NOMO-1 treated with DMSO at 0.1 percent for 48 hours (cell line): Measurements from ENCODE around the gene IGSF9.

Experiments used
- DNase-seq: peaks from one replicate; lab custom pipeline; 2025; ENCODE audit not compliant: unreplicated experiment; lab: John Stamatoyannopoulos, UW

The IGSF9 gene

DNA sequence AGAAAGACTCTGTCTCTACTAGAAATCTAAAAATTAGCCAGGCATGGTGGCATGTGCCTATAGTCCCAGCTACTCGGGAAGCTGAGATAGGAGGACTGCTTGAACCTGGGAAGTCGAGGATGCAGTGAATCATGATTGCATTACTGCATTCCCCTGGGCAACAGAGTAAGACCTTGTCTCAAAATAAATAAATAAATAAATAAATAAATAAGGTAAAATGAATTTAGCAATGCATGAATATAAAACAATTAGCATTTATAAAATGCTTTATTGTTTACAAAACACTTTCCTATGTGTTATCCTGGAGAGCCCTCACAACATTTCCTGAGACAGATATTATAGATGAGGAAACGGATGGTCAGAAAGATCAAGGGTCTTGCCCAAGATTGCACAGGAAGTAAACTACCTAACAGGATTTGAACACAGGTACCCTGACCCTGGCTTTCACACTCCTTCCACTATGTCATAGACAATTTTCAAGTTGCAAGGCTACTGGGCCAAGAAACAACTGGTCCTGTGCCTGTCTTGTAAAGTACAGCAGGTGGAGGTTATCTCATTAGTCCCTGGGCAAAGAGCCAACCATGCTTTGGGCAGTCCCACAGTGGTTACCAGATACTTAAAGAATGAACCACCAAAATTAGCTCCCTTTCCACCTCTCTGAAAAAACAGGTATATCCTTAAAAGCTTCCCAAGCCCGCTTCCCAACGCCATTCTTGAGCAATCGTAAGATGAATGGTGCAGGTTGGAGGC, 67.5 kb downstream of the IGSF9 start:
- DNase-seq: no peak
